Measurements from ENCODE around the gene KCNMB3.

GRCh38 chr3:179264449-179264848 lies 13.5 kb upstream of the KCNMB3 start:
- TF ChIP-seq, protein P1, sequence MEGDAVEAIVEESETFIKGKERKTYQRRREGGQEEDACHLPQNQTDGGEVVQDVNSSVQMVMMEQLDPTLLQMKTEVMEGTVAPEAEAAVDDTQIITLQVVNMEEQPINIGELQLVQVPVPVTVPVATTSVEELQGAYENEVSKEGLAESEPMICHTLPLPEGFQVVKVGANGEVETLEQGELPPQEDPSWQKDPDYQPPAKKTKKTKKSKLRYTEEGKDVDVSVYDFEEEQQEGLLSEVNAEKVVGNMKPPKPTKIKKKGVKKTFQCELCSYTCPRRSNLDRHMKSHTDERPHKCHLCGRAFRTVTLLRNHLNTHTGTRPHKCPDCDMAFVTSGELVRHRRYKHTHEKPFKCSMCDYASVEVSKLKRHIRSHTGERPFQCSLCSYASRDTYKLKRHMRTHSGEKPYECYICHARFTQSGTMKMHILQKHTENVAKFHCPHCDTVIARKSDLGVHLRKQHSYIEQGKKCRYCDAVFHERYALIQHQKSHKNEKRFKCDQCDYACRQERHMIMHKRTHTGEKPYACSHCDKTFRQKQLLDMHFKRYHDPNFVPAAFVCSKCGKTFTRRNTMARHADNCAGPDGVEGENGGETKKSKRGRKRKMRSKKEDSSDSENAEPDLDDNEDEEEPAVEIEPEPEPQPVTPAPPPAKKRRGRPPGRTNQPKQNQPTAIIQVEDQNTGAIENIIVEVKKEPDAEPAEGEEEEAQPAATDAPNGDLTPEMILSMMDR (IDR thresholded peaks at IDR 0.05; ENCODE audit: borderline replicate concordance, extremely low read depth, low read length, poor library complexity, severe bottlenecking): no peak
- TF ChIP-seq EZH2 (IDR thresholded peaks at IDR 0.05; ENCODE audit: borderline replicate concordance, low read depth, low read length, severe bottlenecking): no peak

Measured in DND-41 (cell line).